AG09319 (cell line): ENCODE measurements around the gene YTHDC1.
"Not testable (repeated sequence)": the region's sequence is repeated elsewhere in the genome, so short reads cannot be mapped to it uniquely, and the experiment has no call there.

Source experiments
- DNase-seq: peaks from one replicate; pipeline ENCODE4 v3.0.0-alpha.2; 2010; ENCODE audit warnings: low read depth; ENCODE audit errors: extremely low read depth
- CTCF ChIP-seq: IDR thresholded peaks from 2 replicates; pipeline ENCODE4 v1.5.1; 2011; ENCODE audit warnings: low read depth, mild to moderate bottlenecking, inconsistent platforms, low read length, moderate library complexity

Gene YTHDC1

GRCh38 chr4:68297137-68297536, 52.8 kb downstream of the YTHDC1 start:
- no peak for TF ChIP-seq CTCF

GRCh38 chr4:68291256-68291655, 58.6 kb downstream of the YTHDC1 start:
- no peak for DNase-seq
- no peak for TF ChIP-seq CTCF

More at GRCh38 chr4:68297137-68297536, 52.8 kb downstream of the YTHDC1 start:
- no peak for DNase-seq

DNA sequence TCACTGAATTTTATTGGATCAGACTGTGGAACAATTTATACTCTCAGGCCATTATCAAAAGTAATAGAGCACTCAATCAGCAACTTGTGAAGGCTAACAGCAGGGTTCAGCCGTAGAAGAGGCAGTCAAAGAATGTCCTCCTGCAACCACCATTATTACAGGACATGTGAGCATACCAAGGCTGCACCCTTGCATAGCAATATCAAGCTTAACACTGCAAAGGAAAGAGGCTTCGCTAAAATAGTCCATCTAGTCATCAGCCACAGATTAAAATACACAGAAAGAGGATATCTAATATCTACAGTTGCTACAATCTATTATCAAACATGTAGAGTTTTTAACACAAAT, 61.5 kb downstream of the YTHDC1 start:
- DNase-seq = no peak
- TF ChIP-seq CTCF = no peak

DNA sequence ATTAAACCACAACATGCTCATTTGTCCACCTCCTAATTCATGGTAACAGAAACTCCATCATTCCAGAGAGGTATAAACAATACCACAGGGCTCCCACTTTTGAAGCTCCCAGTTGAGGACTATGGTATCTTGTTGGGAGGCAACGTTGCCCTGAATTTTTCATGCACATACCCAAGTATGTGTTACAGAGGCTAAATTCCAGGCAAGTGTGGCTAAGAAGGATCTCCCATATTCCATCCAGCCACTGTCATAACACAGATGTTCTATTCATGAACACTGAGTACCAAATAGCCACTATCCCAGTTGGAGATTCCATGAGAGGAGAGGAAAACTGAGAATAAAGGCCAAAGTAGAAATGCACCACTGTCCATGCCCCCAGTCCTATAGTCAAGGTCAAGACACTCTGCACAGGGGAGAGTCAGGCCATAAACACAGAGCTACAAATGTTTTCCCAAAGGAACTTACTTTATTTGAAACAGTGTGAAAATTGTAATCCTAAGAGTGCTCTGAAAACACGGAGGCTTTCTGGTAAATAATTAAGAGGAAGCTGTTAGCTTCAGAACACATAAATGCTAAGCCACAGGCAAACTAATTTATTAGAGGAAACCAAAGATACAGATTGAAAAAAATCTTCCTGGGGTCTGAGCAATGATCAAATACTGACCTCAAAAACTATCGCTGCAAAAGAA, 62.0 kb downstream of the YTHDC1 start:
- no peak for TF ChIP-seq CTCF
- no peak for DNase-seq

GRCh38 chr4:68283714-68284113, 66.2 kb downstream of the YTHDC1 start:
- DNase-seq = no peak
- TF ChIP-seq CTCF = no peak

DNA sequence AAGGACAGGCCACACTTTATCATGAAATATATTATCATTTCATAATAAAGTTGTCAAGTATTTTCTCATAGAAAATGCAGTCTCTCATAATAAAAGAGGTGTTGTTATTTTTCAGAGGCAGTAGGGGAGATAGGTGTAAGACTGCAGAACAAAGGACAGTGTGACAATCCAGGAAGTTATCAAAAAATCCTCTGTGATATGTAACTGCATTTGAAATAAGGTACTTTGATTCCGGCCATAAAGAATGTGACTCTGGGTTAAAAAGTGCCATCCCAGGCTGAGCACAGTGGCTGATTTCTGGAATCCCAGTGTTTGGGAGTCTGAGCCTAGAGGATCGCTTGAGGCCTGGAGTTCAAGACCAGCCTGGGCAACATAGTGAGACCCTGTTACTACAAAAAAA, 66.8 kb downstream of the YTHDC1 start:
- DNase-seq = no peak
- TF ChIP-seq CTCF = no peak

DNA sequence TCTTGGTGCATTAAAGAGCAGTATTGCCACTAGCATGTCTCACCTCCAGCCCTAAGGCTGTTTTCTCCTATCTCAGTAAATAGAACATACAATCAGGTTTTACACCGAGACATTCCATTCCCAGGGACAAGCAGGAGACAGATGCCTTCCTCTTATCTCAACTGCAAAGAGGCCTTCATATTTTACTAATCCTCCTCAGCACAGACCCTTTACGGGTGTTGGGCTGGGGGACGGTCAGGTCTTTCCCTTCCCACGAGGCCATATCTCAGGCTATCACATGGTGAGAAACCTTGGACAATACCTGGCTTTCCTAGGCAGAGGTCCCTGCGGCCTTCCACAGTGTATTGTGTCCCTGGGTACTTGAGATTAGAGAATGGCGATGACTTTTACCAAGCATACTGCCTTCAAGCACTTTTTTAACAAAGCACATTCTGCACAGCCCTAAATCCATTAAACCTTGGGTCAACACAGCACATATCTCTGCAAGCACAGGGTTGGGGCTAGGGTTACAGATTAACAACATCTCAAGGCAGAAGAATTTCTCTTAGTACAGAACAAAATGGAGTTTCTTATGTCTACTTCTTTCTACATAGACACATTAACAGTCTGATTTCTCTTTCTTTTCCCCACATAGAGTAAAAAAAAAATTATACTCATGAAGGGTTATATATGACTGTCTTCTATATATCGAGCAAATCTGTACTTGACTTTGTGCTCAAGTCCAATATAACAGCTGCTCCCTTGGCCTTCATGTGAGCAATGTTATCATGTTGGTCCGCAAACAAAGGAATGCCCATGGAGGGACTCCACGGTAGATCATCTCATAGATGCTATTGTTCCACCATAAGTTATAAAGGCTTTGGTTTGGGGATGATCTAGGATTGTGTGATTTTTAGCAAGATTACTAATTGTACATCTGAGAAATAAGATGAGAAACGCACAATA, 67.8 kb downstream of the YTHDC1 start:
- DNase-seq = not testable (repeated sequence)
